Suppressor macrophage treated with lipopolysaccharide for 1 hour (primary cell): Measurements from ENCODE around the gene PLA2G4A.

ENCODE experiments used
- DNase-seq, 3 donors: peaks; one replicate each; pipeline ENCODE4 v3.0.0-alpha.2; 2020 to 2022

PLA2G4A gene

DNA sequence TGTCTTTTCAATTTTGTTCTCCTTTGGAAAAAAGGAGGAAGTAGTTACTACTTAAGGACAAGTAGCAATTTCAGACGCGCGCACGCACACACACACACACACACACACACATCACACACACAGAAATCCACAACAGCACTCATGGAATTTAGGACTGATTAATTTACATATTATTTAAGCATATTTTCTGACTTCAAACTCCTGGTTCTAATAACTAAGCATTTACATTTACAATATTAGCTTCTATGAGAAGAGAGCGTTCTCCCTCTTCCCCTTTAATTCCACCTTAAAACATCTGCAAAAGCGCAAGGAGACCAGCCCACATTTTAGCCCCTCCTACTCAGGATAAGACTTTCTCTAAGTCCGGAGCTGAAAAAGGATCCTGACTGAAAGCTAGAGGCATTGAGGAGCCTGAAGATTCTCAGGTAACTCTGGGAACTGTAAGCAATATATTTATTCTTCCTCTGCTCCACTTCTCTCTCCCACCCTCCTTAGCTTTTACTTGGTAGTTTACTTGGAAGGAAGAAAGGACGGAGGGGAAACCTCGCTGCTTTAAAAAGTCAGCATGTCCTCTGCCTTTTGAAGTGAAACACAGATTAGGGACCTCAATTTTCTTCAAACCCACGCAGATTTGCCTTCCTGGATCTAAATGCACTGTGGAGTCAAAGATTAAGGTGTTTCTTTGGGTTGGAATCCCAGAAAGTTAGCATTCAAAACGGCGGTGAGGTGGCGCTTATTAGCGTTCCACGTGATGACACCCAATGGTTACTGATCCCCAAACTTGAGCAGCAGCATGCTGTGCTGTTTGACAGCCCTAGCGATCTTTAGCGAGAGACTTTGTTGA, at the start of gene PLA2G4A:
TSS of gene PLA2G4A (plus strand) at position 339 of the 844 bp plus-strand sequence. CDS start 25,406 bp downstream, outside the sequence.
- DNase-seq: peak; percentile 81 to 89 (median 85)

DNA sequence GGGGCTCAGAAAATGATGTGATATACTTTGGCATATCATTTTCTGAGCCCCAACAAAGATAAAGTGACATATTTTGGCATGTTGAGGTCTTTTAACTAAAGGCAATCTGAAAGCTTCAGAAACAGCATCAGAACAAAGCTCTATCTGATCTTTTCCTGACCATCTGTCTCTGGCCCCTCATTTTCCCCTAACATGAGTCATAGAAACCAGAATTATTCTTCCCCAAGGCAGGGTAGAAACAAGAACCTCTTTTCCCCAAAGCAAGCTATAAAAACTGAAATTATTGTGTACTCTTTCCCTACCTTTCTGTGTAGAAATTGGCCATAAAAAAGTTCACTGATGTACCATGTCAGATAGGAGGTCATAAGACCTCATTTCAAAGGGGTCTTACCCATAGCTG, 48.7 kb upstream of the PLA2G4A start:
- DNase-seq: peak in 1 of 3 donors; percentile 7

DNA sequence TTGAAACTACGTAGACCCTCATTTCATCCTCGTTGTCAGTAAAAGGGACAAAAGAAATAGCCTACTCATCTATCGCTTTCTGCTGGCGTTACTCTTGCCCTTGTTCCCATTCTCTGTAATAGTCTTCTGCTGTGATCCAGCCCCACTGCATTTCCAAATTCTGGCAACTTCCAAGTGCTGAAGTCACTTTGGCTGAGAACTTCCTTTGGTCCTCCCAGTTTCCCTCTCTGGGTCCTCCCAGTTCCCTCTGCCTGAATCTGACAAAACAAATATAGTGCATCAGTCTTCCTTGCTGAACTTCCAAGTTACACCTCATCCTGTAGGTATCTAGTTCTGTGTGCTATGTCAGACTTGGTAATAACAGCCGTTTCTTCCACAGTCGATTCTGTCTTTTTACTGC, 47.0 kb upstream of the PLA2G4A start:
- peak; percentile 24 to 37 (median 24) for DNase-seq

- no peak for DNase-seq
Measured at GRCh38 chr1:186782791-186783190, 46.0 kb upstream of the PLA2G4A start.

DNA sequence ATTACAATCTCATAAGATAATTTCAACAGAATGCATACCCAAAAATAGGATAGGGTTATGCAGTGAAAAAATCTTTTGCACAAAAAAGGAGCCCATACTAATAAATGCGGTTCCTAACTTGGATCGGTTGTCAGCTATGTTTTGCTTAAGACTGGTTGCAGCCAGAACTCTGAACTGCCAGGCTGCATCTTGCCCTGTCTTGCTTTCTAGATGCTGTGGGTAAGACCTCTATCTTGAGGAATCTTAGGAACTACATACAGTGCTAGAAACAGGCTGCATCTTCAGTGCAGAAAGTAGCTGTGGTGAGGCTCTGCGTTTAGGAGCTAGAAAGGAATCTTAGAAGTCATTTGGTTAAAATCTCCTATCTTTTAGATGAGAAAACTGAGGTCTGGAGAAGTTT, 45.6 kb upstream of the PLA2G4A start:
- DNase-seq: no peak

GRCh38 chr1:186785503-186785902, 43.2 kb upstream of the PLA2G4A start:
- DNase-seq: peak in 2 of 3 donors; percentile 22 to 37

DNA sequence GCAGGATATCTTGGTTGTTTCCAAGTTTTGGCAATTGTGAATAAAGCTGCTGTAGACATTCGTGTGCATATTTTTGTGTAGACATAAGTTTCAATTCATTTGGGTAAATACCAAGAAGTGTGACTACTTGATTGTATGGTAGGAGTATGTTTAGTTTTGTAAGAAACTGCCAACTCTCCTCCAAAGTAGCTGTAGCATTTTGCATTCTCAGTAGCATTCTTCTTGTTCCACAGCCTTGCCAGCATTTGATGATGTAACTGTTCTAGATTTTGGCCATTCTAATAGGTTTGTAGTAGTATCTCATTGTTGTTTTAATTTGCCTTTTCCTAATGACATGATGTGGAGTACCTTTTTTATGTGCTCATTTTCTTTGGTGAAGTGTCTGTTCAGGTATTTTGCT, 38.6 kb upstream of the PLA2G4A start:
- DNase-seq: no peak

DNA sequence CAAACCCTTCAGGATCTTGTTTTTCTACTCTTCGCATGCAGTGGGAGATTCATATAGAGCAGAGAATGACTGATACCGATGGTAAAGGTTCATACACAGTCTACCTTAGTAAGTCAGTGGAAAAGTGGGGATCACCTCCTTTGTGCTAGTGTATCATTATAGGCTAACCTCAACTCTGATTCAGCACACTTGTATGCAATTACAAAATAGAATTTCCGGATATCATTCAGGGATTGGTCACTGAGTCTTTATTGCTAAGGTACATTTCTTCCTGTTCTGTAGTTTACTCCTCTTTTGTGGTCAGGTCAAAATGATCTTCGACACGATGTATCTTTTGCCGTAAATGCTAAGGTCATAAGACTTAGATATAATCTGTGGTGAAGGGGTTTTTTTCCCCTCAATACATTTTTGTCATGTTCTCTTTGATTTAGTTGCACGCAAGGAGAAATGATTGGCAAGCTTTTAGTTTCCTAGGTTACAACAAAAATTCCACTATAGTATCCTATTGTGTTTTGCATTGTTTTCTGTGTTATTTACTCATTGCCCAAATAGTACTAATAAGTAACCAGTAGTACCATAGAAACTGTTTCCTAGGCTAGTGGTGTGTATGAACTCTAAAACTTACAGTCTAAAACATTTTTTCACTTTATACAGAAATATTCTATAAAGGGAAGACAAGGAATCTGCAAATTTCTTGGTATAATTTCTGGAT, 35.7 kb upstream of the PLA2G4A start:
- DNase-seq: no peak

DNA sequence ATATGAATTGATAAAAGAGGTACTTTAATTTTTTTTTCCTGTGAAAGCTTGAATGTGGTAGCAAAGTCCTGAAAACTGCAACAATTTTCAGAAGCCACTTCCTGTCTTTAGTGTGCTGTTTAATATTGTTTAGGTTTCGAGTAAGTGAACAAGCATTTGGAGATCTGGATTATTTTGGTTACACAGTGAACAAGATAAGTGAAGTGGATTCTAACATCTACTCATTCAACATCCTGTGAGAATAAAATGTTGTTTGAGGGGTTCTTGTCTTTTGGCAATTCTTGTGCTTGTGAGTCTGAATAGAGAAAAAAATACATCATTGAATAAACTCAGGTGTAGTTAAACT, 35.2 kb upstream of the PLA2G4A start:
- DNase-seq: no peak

DNA sequence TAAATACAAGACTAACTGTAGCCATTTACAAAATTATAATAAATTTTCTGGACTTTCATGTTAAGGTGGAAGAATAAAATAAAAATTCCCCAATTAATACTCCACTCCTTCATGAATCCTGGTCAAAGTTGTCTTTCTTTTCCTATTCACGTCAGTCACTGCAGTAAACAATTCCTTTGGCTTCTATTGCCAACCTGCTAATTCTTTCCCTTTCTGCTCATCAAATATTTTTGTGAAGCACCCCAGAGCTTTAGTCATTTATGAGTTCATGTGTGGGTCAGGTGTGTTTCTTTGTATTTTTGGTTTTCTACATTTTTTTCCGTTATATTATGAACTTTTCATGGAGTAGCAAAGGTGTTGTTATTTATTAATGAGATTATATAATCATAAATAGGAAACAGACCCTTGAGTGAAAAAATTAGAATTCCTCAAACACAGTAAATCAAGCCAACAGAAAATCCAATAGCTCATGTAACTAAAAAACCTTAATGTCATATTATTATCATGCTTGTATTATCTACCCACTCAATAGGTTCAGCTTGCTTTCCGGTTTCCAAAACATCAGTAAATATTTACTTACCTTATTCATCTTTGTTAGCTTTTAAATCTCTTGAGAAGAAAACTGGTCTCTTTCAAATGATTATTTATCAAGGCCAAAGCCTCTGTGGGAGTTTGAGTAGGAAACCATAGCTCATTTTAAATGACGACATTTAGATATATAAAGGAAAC, 29.6 kb upstream of the PLA2G4A start:
- no peak for DNase-seq

DNA sequence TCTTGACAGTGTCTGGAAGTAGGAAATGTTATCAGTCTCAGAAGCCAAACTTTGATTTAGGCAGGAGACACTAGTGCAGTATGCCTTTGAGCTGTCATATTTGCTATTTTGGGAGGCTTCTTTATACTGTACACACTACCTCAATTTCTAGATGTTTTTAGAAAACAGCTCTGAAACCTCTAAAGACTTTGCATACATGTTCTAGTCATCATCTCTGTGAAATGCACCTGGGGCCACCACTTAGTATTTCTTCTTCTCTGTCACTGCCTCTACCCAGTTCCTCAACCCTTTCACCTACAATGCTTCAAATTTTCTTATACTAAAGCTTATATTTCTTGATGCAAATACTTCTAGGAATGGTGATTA, 29.1 kb upstream of the PLA2G4A start:
- no peak for DNase-seq

GRCh38 chr1:186802388-186802787, 26.4 kb upstream of the PLA2G4A start:
- peak; percentile 13 to 55 (median 48) for DNase-seq

DNA sequence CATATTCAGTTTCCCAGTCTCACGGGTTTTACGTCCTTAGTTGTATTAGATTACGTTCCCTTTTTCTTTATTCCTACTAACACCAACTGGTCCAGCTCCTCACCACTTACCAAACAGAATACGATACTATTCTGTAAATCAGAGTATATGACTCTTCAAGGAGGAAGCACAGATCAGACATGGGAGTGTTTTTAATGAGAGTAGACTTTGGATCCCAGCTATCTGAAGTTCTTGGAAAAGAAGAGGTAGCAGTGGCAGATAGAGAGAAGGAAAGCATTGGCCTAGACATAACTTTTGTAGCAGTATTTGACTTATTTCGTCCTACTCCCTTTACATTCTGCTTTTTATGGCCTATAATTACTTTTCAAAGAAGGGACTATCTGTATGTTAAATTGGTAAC, 24.1 kb upstream of the PLA2G4A start:
- DNase-seq: no peak

DNA sequence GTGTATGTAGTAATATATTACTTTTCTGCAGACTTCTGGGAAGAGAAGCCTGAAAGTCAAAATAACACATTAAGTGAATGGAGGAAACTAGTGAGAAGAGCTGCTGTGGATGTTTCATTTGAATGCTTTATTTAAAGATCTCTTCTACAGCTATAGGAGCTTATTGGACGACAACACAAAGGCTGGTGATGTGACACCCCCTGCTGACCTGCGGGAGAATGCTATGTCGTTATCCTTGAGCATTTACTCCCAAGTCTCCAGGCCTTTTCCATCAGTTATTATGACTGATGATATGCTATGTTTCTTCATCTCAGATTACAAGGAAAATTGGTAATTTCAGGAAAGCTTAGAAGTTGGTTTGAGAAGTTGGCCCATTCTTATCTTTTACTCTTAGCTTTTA, 22.3 kb upstream of the PLA2G4A start:
- peak; percentile 25 to 30 (median 29) for DNase-seq

DNA sequence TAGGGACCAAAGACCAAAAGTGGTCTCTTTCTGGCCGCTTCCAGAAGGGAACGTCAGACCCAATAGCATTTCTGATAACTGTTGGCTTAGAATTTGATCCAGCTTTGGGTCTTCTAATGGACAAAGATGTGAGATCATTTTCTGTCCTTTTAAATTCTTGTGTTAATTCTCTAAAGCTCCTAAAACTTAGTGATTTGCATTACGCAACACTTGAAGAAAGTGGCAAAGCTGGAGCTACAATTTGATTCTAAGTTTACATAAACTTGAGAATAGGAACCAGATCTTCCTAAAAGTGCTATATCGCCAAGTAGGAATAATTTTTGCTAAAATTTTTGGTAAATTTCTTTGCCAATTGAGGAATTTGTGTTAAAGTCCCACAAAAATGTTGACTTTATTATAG, 21.6 kb upstream of the PLA2G4A start:
- DNase-seq: no peak

GRCh38 chr1:186811892-186812291, 16.9 kb upstream of the PLA2G4A start:
- no peak for DNase-seq

DNA sequence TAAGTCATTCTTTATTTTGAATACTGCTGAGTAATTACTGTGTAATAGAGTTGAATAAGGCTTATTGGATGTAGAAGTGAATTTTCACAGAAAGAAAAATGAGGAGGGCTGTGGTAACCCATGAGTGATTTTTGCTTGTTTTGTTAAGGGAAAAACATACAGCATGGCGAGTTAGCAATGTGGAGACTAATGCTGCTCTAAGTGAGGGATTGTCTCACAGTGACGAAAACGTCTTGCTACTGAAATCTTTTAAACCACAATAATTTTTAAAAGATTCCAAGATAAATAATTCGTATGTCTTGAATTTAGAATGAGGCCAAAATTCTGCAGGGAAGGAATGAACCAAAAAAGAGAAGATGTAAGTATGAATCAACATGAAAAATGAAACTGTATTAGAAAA, 16.2 kb upstream of the PLA2G4A start:
- DNase-seq: no peak

GRCh38 chr1:186813420-186813819, 15.3 kb upstream of the PLA2G4A start:
- DNase-seq: no peak

- peak; percentile 75 to 95 (median 93) for DNase-seq
Measured at GRCh38 chr1:186819126-186819525, 9.6 kb upstream of the PLA2G4A start.

- peak in 1 of 3 donors; percentile 20 for DNase-seq
Measured at GRCh38 chr1:186819563-186819962, 9.2 kb upstream of the PLA2G4A start.

GRCh38 chr1:186829686-186830587, 1.2 kb downstream of the PLA2G4A start:
- peak in 2 of 3 donors; percentile 53 to 60 for DNase-seq

DNA sequence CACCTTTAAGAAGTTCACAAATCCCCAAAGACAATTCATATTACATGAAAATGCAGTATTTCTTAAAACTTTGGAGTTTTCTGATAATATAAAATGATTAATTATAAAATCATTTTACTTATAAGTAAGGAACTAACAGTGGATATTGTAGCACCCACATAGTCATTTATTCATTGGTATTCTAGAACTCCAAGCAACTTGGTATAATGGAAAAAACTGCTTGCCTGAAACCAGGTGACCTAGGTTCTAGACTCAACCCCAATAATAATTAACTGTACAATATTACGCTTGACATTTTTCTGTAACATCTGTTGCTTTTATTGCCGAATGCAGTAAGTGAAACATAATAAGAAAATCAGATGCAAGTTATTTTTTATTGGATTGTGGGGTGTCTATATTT, 2.4 kb downstream of the PLA2G4A start:
- no peak for DNase-seq
